WTC11 (cell line): ENCODE results near the gene NLGN1.

Experiments used
- CTCF ChIP-seq: fragments of 200-600 bp; IDR thresholded peaks from 2 replicates; pipeline ENCODE4 v1.8.0; 2022; ENCODE audit warnings: antibody characterized with exemption
- E2F4 ChIP-seq: sonication (generic); formaldehyde crosslinking; IDR thresholded peaks from 2 replicates; pipeline ENCODE4 v1.8.1; 2022; ENCODE audit warnings: low read depth, mild to moderate bottlenecking, moderate library complexity, missing genetic modification reagents, borderline replicate concordance
- EMX1 ChIP-seq: fragments of 250-450 bp; sonication (Bioruptor Pico); IDR thresholded peaks from 2 replicates; pipeline ENCODE4 v1.8.0; 2021; ENCODE audit warnings: mild to moderate bottlenecking
- HMGXB4 ChIP-seq: sonication (generic); formaldehyde crosslinking; IDR thresholded peaks from 2 replicates; pipeline ENCODE4 v1.8.1; 2023; ENCODE audit warnings: mild to moderate bottlenecking, moderate library complexity, missing genetic modification reagents
- KAT7 ChIP-seq: sonication (generic); formaldehyde crosslinking; IDR thresholded peaks from 2 replicates; pipeline ENCODE4 v1.8.1; 2023; ENCODE audit warnings: missing genetic modification reagents, mild to moderate bottlenecking, borderline replicate concordance
- MAX ChIP-seq: sonication (generic); formaldehyde crosslinking; IDR thresholded peaks from 2 replicates; pipeline ENCODE4 v1.8.0; 2022; ENCODE audit warnings: mild to moderate bottlenecking, missing genetic modification reagents
- NFE2L1 ChIP-seq: sonication (generic); formaldehyde crosslinking; IDR thresholded peaks from 2 replicates; pipeline ENCODE4 v1.8.1; 2023; ENCODE audit warnings: missing genetic modification reagents
- NR1H2 ChIP-seq: sonication (generic); formaldehyde crosslinking; IDR thresholded peaks from 2 replicates; pipeline ENCODE4 v1.9.0; 2021; ENCODE audit warnings: mild to moderate bottlenecking, moderate library complexity, missing genetic modification reagents
- PRDM15 ChIP-seq: sonication (generic); formaldehyde crosslinking; IDR thresholded peaks from 2 replicates; pipeline ENCODE4 v1.8.0; 2022; ENCODE audit warnings: missing genetic modification reagents
- SP1 ChIP-seq: sonication (generic); formaldehyde crosslinking; conservative IDR thresholded peaks from 2 replicates; pipeline ENCODE4 v1.8.1; 2022; ENCODE audit warnings: missing genetic modification reagents
- USF2 ChIP-seq: sonication (generic); formaldehyde crosslinking; IDR thresholded peaks from 2 replicates; pipeline ENCODE4 v1.8.1; 2023; ENCODE audit warnings: mild to moderate bottlenecking, missing genetic modification reagents, moderate library complexity
- ZBTB43 ChIP-seq: sonication (generic); formaldehyde crosslinking; IDR thresholded peaks from 2 replicates; pipeline ENCODE4 v1.8.1; 2023; ENCODE audit warnings: mild to moderate bottlenecking, missing genetic modification reagents
- ZNF423 ChIP-seq: fragments of 250-450 bp; sonication (Bioruptor Pico); IDR thresholded peaks from 2 replicates; pipeline ENCODE4 v2.1.2; 2022; ENCODE audit warnings: mild to moderate bottlenecking, moderate library complexity

- TF ChIP-seq CTCF (no peak), E2F4 (CRISPR knock-in tag) (no peak), ZNF423 (CRISPR knock-in tag) (no peak), HMGXB4 (no peak), SP1 (CRISPR knock-in tag) (no peak), USF2 (no peak), NFE2L1 (CRISPR knock-in tag) (no peak), ZBTB43 (CRISPR knock-in tag) (no peak), MAX (CRISPR knock-in tag) (no peak), EMX1 (CRISPR knock-in tag) (no peak), KAT7 (no peak), NR1H2 (CRISPR knock-in tag) (no peak), PRDM15 (no peak)
Measured at GRCh38 chr3:174253196-174253823, 855.8 kb downstream of the NLGN1 start.
